Neural progenitor cell (in vitro differentiated cells): ENCODE results near the gene CCNY. TPM values are rescaled to one million over a fixed set of nuclear protein-coding genes. Genes with fewer than 3 reads are reported as not detected.

Experiments
- DNase-seq: peaks from one replicate; pipeline ENCODE4 v3.0.0-alpha.2; 2016; ENCODE audit warnings: low spot score
- H2AFZ ChIP-seq: fragments of 200-600 bp; sonication (generic); replicated peaks from 2 replicates; pipeline ENCODE4 v1.6.1; 2016; ENCODE audit warnings: antibody characterized with exemption
- H3F3A ChIP-seq: fragments of 200-600 bp; sonication (generic); 2 replicates; pipeline ENCODE4 v1.6.1; 2016; ENCODE audit warnings: antibody characterized with exemption, low read depth
- H3K27ac ChIP-seq: fragments of 200-600 bp; sonication (generic); 2 replicates; pipeline ENCODE4 v1.5.1; 2016; ENCODE audit warnings: mild to moderate bottlenecking
- H3K27me3 ChIP-seq: fragments of 200-600 bp; sonication (generic); 2 replicates; pipeline ENCODE4 v1.6.1; 2016; ENCODE audit warnings: mild to moderate bottlenecking, moderate library complexity
- H3K36me3 ChIP-seq: fragments of 200-600 bp; sonication (generic); 2 replicates; pipeline ENCODE4 v1.5.1; 2016
- H3K4me1 ChIP-seq: fragments of 200-600 bp; sonication (generic); 2 replicates; pipeline ENCODE4 v1.6.1; 2016; ENCODE audit warnings: mixed run types
- H3K4me2 ChIP-seq: fragments of 200-600 bp; sonication (generic); 2 replicates; pipeline ENCODE4 v1.6.1; 2016
- H3K4me3 ChIP-seq: fragments of 200-600 bp; sonication (generic); 2 replicates; pipeline ENCODE4 v1.5.1; 2016
- H3K79me2 ChIP-seq: fragments of 200-600 bp; sonication (generic); 2 replicates; pipeline ENCODE4 v1.6.1; 2016; ENCODE audit warnings: low read depth
- H3K9ac ChIP-seq: fragments of 200-600 bp; sonication (generic); 2 replicates; pipeline ENCODE4 v1.6.1; 2016
- H3K9me3 ChIP-seq: fragments of 200-600 bp; sonication (generic); 2 replicates; pipeline ENCODE4 v1.5.1; 2016; ENCODE audit warnings: low read depth
- H4K20me1 ChIP-seq: fragments of 200-600 bp; sonication (generic); 2 replicates; pipeline ENCODE4 v1.6.1; 2016; ENCODE audit warnings: low read depth
- H3K27ac Mint-ChIP-seq: 3 replicates; pipeline ENCODE4 v1.8.0; 2021; ENCODE audit warnings: mixed read lengths
- H3K27me3 Mint-ChIP-seq: 2 replicates; pipeline ENCODE4 v1.8.0; 2022; ENCODE audit warnings: low read depth, mild to moderate bottlenecking, inconsistent platforms, moderate library complexity, mixed read lengths; ENCODE audit not compliant: insufficient read depth
- H3K36me3 Mint-ChIP-seq: 3 replicates; pipeline ENCODE4 v1.8.0; 2021; ENCODE audit warnings: mixed read lengths
- H3K4me1 Mint-ChIP-seq: 3 replicates; pipeline ENCODE4 v1.8.0; 2021; ENCODE audit warnings: mixed read lengths
- H3K4me3 Mint-ChIP-seq: 3 replicates; pipeline ENCODE4 v1.8.0; 2021; ENCODE audit warnings: mild to moderate bottlenecking, moderate library complexity, mixed read lengths
- H3K9me3 Mint-ChIP-seq: 3 replicates; pipeline ENCODE4 v1.8.0; 2020; ENCODE audit warnings: mixed read lengths
- EZH2 ChIP-seq: fragments of 200-600 bp; sonication (generic); IDR thresholded peaks from 2 replicates; pipeline ENCODE4 v1.6.1; 2017; ENCODE audit warnings: antibody characterized with exemption, mild to moderate bottlenecking, moderate library complexity
- EZH2phosphoT487 ChIP-seq: fragments of 200-600 bp; sonication (generic); IDR thresholded peaks from 2 replicates; pipeline ENCODE4 v1.6.1; 2017; ENCODE audit warnings: antibody characterized with exemption
- total RNA-seq: library from RNA; depleted of rRNA; stranded (reverse); fragments of >200 nt; gene quantifications from 2 replicates; pipeline ENCODE4 v1.2.3, GENCODE V29; 2015; ENCODE audit warnings: low replicate concordance
- TF ChIP-seq, protein P1 (sequence below): fragments of 200-600 bp; sonication (generic); IDR thresholded peaks from 2 replicates; pipeline ENCODE4 v1.5.1; 2017; ENCODE audit warnings: antibody characterized with exemption, mild to moderate bottlenecking

The CCNY gene
- total RNA-seq, 1 donor from 2014 or later, result 46.7 TPM

DNA sequence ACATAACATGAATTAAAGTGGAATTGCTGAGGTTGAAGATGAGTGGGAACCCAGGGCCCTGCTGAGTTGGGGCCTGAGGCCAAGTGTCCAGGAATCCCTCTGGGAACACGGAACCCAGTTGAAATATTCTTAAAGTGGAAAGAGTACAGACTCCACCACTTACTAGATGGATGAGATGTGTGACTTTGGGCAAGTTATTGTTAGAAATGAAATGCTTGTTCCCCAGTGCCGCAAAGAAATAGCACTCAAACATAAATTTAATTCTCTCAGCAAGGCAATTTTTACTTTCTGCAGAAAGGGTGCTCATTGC, 54.5 kb downstream of the CCNY start:
- Histone ChIP-seq H3K36me3 (no peaks in the 10 kb centered on the region), H3K9ac (no peak overlapping the region), H3K27me3 (no peaks in the 10 kb centered on the region), H3K4me3 (no peak overlapping the region), H3K27ac (no peak overlapping the region), H4K20me1 (peaks cover 48% of the 10 kb centered on the region), H2AFZ (no peak overlapping the region), H3K4me1 (peaks cover 52% of the 10 kb centered on the region), H3F3A (peaks cover 8% of the 10 kb centered on the region), H3K9me3 (no peaks in the 10 kb centered on the region), H3K4me2 (no peak overlapping the region), H3K79me2 (peaks cover 100% of the 10 kb centered on the region)
- Mint-ChIP-seq H3K27ac (no peak overlapping the region), H3K4me3 (no peak overlapping the region), H3K27me3 (peaks cover 7% of the 10 kb centered on the region), H3K4me1 (peaks cover 47% of the 10 kb centered on the region), H3K9me3 (peaks cover 28% of the 10 kb centered on the region), H3K36me3 (peaks cover 13% of the 10 kb centered on the region)
- DNase-seq, result no peak
- TF ChIP-seq EZH2phosphoT487 (no peak), EZH2 (no peak)
- TF ChIP-seq, protein P1, sequence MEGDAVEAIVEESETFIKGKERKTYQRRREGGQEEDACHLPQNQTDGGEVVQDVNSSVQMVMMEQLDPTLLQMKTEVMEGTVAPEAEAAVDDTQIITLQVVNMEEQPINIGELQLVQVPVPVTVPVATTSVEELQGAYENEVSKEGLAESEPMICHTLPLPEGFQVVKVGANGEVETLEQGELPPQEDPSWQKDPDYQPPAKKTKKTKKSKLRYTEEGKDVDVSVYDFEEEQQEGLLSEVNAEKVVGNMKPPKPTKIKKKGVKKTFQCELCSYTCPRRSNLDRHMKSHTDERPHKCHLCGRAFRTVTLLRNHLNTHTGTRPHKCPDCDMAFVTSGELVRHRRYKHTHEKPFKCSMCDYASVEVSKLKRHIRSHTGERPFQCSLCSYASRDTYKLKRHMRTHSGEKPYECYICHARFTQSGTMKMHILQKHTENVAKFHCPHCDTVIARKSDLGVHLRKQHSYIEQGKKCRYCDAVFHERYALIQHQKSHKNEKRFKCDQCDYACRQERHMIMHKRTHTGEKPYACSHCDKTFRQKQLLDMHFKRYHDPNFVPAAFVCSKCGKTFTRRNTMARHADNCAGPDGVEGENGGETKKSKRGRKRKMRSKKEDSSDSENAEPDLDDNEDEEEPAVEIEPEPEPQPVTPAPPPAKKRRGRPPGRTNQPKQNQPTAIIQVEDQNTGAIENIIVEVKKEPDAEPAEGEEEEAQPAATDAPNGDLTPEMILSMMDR, result no peak

DNA sequence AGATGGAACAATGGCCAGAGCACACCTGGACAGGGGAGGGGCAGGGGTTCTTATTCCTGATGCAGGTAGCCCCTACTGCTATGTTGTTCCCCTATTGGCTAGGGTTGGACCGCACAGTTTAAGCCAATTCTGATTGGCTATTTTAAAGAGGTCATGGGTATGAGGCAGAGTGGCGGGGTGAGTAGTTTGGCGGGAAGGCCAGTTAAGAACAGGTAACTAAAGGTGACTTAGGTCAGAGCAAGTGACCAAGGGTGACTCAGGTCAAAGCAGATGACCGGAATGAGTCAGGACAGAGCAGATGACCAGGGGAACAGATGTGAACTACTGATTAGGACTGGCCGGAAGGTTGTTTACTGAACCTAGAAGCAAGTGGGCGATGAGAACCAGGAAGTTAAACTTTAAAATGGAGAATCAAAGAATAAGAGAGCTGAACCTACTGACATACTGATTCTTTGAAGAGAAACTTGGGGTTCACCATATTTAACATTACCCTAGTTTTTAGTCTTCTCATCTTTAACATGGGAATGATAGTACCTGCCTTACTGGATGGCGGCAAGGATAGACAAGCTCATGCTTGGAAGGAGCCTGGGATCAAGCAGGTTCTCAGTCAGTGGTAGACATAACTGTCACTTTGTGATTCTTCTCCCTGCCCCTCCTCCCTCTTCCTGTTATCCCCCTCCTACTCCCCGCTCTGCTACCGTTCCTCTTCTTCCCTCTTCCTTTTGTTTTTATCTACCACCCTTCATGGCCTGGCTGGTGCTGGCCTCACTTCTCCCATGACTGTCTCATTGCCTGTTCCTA, 55.0 kb downstream of the CCNY start:
- H3K4me2 ChIP-seq, result no peak overlapping the region
- no peaks in the 10 kb centered on the region for H3K27me3 ChIP-seq

DNA sequence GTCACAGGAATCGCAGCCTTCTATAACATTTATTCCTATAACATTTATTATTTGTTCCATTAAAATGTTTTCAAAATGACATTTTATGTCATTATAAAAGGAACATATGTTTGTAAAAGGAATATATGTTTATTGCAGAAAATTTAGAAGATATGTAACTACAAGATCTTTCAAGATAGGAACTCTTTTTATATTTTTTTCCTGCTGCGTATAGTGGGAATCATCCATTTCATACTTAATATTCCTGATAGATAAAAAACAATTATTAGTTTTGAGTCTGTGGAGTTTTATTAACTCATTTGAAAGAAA, 55.6 kb downstream of the CCNY start:
- Histone ChIP-seq H2AFZ (no peak overlapping the region), H3K4me3 (no peak overlapping the region), H3K4me1 (peaks cover 52% of the 10 kb centered on the region), H3K4me2 (no peak overlapping the region), H3K36me3 (no peaks in the 10 kb centered on the region), H3K9me3 (no peaks in the 10 kb centered on the region), H3K27me3 (no peaks in the 10 kb centered on the region), H4K20me1 (peaks cover 57% of the 10 kb centered on the region), H3F3A (peaks cover 8% of the 10 kb centered on the region), H3K27ac (no peak overlapping the region), H3K79me2 (peaks cover 100% of the 10 kb centered on the region), H3K9ac (no peak overlapping the region)
- Mint-ChIP-seq H3K9me3 (peaks cover 28% of the 10 kb centered on the region), H3K4me1 (peaks cover 53% of the 10 kb centered on the region), H3K27ac (no peak overlapping the region), H3K4me3 (no peak overlapping the region), H3K36me3 (peaks cover 13% of the 10 kb centered on the region), H3K27me3 (peaks cover 7% of the 10 kb centered on the region)
- TF ChIP-seq, protein P1, result no peak
- no peak for TF ChIP-seq EZH2
- TF ChIP-seq EZH2phosphoT487, result no peak
- no peak for DNase-seq

More for the DNA sequence above, 55.0 kb downstream of the CCNY start:
- TF ChIP-seq EZH2phosphoT487 (no peak), EZH2 (no peak)
- TF ChIP-seq, protein P1, result no peak
- Mint-ChIP-seq H3K4me1 (peaks cover 53% of the 10 kb centered on the region), H3K9me3 (peaks cover 28% of the 10 kb centered on the region), H3K27ac (no peak overlapping the region), H3K4me3 (no peak overlapping the region), H3K36me3 (peaks cover 13% of the 10 kb centered on the region), H3K27me3 (peaks cover 7% of the 10 kb centered on the region)
- Histone ChIP-seq H3K4me3 (no peak overlapping the region), H3K9ac (no peak overlapping the region), H3K79me2 (peaks cover 100% of the 10 kb centered on the region), H4K20me1 (peaks cover 51% of the 10 kb centered on the region), H3K4me1 (peaks cover 52% of the 10 kb centered on the region), H3K36me3 (no peaks in the 10 kb centered on the region), H3K27ac (no peak overlapping the region), H3F3A (peaks cover 8% of the 10 kb centered on the region), H3K9me3 (no peaks in the 10 kb centered on the region), H2AFZ (no peak overlapping the region)
- DNase-seq, result no peak
